ENCODE results near the gene BLOC1S5. TPM values are rescaled to one million over a fixed set of nuclear protein-coding genes. Genes with fewer than 3 reads are reported as not detected.

Gene BLOC1S5
- total RNA-seq, 2 donors from 2014 or later: 7.3 to 7.8 TPM

DNA sequence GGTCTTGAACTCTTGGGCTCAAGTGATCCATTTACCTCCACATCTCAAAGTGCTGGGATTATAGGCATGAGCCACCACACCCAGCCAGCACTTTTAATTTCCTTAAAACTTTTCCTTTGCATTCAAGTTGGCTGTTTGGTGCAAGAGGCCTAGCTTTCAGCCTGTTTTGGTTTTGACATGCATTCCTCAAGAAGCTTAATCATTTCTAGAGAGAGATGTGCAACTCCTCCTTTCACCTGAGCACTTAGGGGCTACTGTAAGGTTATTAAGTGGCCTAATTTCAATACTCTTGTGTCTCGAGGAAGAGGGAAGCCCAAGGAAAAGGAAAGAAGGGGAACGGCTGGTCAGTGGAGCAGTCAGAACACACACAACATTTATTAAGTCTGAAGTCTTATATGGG, 13.8 kb upstream of the BLOC1S5 start:
- no peak for DNase-seq (ENCODE audit: low spot score)
- Histone ChIP-seq H3K27me3 (no peaks in the 10 kb centered on the region), H3K4me3 (no peak overlapping the region), H3K9me3 (no peaks in the 10 kb centered on the region), H3K27ac (no peak overlapping the region), H3K36me3 (no peaks in the 10 kb centered on the region), H3K4me1 (no peaks in the 10 kb centered on the region)
- TF ChIP-seq, protein P1, sequence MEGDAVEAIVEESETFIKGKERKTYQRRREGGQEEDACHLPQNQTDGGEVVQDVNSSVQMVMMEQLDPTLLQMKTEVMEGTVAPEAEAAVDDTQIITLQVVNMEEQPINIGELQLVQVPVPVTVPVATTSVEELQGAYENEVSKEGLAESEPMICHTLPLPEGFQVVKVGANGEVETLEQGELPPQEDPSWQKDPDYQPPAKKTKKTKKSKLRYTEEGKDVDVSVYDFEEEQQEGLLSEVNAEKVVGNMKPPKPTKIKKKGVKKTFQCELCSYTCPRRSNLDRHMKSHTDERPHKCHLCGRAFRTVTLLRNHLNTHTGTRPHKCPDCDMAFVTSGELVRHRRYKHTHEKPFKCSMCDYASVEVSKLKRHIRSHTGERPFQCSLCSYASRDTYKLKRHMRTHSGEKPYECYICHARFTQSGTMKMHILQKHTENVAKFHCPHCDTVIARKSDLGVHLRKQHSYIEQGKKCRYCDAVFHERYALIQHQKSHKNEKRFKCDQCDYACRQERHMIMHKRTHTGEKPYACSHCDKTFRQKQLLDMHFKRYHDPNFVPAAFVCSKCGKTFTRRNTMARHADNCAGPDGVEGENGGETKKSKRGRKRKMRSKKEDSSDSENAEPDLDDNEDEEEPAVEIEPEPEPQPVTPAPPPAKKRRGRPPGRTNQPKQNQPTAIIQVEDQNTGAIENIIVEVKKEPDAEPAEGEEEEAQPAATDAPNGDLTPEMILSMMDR (IDR thresholded peaks at IDR 0.05): no peak

DNA sequence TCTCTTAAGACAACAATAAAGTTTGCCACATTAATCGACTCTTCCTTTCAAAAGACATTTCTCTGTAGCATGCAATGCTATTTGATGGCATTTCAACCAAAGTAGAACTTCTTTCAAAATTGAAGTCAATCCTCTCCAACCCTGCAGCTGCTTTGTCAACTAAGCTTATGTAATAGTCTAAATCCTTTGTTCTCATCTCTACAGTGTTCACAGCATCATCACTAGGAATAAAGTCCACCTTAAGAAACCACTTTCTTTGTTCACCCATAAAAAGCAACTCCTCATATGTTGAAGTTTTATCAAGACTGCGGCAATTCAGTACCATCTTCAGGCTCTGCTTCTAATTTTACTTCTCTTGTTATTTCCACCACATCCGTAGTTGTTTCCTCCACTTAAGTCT, 11.5 kb upstream of the BLOC1S5 start:
- H3K4me1 ChIP-seq: no peaks in the 10 kb centered on the region
- H3K27ac ChIP-seq: no peak overlapping the region
- H3K4me3 ChIP-seq: no peak overlapping the region
- DNase-seq (ENCODE audit: low spot score): no peak
- no peaks in the 10 kb centered on the region for H3K27me3 ChIP-seq
- H3K9me3 ChIP-seq: no peaks in the 10 kb centered on the region
- no peaks in the 10 kb centered on the region for H3K36me3 ChIP-seq
- TF ChIP-seq, protein P1 (IDR thresholded peaks at IDR 0.05): no peak

DNA sequence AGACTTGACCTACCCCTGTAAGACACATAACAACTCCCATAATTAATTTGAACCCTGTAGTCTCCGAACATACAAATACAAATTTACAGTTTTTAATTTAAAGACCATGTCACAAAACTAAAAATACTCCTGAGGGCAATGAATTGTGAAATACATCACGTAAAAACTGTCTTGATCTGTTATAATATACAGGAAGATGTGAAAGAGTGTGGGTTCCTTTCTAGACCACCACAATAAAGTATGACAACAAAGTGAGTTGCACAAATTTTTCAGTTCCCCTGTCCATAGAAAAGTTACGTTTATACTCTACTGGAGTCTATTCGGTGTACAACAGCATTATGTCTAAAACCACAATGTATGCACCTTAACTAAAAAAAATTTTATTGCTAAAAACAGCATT, 11.0 kb upstream of the BLOC1S5 start:
- TF ChIP-seq, protein P1 (IDR thresholded peaks at IDR 0.05): no peak
- no peak overlapping the region for H3K4me3 ChIP-seq
- DNase-seq (ENCODE audit: low spot score): no peak
- H3K4me1 ChIP-seq: no peaks in the 10 kb centered on the region
- no peaks in the 10 kb centered on the region for H3K9me3 ChIP-seq
- no peaks in the 10 kb centered on the region for H3K27me3 ChIP-seq
- H3K36me3 ChIP-seq: no peaks in the 10 kb centered on the region
- H3K27ac ChIP-seq: no peak overlapping the region

DNA sequence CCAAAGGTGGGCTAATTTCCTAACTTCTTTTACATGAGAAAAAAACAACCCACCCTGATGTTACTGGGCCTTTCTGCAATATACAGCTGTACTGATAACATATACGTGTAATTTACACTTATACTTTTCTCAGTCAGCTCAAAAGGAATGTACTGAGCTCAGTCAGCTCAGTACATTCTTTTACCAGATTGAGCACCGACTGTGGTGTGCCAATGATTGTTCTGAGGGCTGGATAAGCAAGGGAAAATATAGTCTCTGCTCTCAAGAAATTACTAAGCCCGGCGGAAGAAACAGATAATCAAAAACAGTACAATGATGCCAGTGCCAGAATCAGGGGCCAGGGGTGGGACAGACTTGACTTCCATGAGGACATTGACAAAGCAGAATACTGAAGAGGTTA, 10.0 kb upstream of the BLOC1S5 start:
- Histone ChIP-seq H3K4me1 (no peaks in the 10 kb centered on the region), H3K9me3 (no peaks in the 10 kb centered on the region), H3K27ac (no peak overlapping the region), H3K36me3 (no peaks in the 10 kb centered on the region), H3K4me3 (no peak overlapping the region), H3K27me3 (no peaks in the 10 kb centered on the region)
- DNase-seq (ENCODE audit: low spot score): no peak
- TF ChIP-seq, protein P1 (IDR thresholded peaks at IDR 0.05): no peak

DNA sequence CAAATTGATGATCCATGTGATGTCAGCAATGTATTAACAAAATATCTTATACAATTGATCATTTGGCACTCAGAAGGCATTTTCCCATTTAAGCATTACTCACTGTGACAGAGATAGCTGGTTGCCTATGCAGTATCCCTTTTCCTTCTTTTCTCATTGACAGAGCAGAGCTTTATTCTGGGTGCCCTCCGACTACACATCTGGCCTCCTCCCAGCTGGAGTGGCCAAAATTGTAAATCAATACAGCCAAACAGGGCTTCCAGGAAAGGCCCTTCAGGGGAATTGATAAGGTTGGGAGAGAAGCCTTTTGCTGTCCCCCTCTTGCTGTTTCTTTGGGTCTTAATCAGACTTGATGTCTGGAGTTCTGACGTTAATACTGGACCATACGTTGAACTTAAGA, 9.6 kb upstream of the BLOC1S5 start:
- Histone ChIP-seq H3K27ac (no peak overlapping the region), H3K4me1 (no peaks in the 10 kb centered on the region), H3K4me3 (no peak overlapping the region), H3K9me3 (no peaks in the 10 kb centered on the region), H3K36me3 (no peaks in the 10 kb centered on the region), H3K27me3 (no peaks in the 10 kb centered on the region)
- DNase-seq (ENCODE audit: low spot score): no peak
- TF ChIP-seq, protein P1 (IDR thresholded peaks at IDR 0.05): no peak

DNA sequence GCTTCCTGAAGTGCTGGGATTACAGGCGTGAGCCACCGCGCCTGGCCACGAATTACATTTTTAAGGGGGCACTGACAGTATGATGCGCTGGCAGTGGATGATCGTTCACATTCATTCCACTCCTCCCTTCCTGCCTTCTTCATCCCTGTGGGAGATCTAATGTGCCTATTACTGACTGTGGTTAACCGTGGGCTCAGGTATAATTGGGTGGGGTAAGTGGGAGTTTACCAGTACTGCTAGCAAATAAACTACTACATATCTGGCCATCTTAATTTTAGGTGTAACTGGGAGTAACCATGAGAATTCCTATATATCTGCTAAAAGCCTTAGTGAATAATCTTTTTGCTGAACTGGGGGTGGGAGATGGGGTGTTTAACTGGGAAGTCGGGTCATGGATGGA, 6.5 kb upstream of the BLOC1S5 start:
- Histone ChIP-seq H3K36me3 (no peaks in the 10 kb centered on the region), H3K27ac (no peak overlapping the region), H3K4me3 (no peak overlapping the region), H3K9me3 (no peaks in the 10 kb centered on the region), H3K27me3 (no peaks in the 10 kb centered on the region), H3K4me1 (no peaks in the 10 kb centered on the region)
- DNase-seq (ENCODE audit: low spot score): no peak
- TF ChIP-seq, protein P1 (IDR thresholded peaks at IDR 0.05): no peak

Data from right atrium auricular region (tissue), 2 donors.